ENCODE measurements around the gene ZNF558.

ZNF558 gene

DNA sequence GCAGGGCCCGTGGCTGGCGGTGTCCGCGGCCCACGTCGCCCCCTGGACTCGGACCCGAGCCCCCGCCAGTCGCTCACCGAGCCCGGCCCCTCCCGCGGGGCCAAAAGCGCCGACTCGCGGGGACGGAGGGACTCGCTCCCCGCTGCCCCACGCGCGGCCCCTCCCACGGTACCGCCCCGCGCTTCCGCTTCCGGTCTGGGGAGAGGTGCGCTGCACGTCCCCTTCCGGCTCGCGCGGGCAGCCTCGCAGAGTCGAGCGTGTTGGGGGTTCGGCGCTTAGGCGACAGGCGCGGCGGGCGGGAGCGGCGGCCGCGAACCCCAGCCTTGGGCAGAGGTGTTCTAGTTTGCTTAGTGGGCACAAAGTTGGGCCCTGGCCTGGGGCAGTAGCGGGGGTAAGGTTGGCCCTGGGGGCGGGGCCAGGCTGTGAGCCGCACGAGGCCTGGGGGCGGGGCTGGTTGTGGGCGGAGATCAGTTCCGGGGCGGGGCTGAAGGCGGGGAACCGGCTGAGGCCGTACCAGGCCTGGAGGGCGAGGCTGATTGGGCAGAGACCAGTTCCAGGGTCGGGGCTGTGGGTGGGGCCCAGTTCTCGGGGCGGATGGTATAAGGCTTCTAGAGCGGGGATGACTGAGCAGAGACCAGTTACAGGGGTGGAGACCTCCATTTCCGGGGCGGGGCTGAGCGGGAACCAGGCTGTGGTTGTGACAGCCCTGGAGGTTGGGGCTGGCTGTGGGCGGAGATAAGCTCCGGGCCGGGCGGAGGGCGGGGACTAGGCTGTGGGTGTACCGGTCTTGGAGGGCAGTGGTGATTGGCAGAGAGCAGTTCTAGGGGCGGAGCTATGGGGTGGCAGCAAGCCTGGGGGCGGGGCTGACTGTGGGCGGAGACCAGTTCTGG lies at the start of gene ZNF558, which contains the start of gene MBD3L1:
Gene ZNF558, minus strand, starts transcription at position 173 of the 890 bp plus-strand sequence. CDS start 9,645 bp downstream, outside the sequence.
Gene MBD3L1, plus strand, starts transcription at position 246 of the 890 bp plus-strand sequence. CDS start 10,302 bp downstream, outside the sequence.
- DNase-seq = peak; percentile 98

DNA sequence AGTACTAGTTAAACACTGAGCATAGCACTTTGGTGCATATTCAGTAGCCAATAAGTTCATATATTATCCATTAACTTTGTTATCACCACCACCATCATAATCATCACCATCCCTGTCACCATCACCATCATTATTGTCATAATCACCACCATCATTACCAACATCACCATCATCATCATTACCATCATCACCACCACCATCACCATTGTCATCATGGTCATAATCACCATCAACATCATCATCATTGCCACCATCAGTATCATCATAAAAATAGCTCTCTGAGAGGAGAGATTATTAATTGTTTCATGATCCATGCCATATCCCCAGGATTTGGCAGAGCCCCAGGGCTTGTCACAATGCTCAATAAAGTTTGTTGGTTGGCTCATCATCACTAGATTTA lies 49.4 kb upstream of the ZNF558 start:
- no peak for DNase-seq

DNA sequence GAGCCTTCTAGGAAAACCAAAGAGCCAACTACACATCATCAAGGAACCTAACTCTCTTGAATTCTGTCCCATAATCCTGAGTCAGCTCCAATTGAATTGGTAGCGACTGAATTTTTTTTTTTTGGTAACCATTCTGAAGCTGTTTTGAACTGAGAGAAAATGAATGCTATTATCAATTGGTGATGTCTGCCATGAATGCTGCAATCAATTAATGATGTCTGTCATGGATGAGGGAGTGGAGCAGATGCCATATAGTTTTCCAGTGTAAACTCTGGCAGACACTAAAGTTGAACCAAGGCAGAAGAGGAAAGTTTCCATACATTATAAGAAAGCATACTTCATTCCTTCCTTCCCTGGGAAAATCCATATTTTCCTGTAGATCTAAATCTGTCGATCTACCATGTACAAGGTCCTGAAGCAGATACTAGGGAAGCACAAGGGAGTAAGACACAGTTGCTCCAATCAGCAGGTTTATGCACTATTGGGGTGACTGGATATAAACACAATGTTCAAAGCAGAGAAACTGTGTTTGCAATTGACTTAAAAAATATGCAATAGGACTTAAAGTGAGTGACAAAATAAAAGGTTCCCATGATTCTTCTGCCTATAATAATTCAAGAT lies 48.9 kb upstream of the ZNF558 start:
- DNase-seq = no peak

DNA sequence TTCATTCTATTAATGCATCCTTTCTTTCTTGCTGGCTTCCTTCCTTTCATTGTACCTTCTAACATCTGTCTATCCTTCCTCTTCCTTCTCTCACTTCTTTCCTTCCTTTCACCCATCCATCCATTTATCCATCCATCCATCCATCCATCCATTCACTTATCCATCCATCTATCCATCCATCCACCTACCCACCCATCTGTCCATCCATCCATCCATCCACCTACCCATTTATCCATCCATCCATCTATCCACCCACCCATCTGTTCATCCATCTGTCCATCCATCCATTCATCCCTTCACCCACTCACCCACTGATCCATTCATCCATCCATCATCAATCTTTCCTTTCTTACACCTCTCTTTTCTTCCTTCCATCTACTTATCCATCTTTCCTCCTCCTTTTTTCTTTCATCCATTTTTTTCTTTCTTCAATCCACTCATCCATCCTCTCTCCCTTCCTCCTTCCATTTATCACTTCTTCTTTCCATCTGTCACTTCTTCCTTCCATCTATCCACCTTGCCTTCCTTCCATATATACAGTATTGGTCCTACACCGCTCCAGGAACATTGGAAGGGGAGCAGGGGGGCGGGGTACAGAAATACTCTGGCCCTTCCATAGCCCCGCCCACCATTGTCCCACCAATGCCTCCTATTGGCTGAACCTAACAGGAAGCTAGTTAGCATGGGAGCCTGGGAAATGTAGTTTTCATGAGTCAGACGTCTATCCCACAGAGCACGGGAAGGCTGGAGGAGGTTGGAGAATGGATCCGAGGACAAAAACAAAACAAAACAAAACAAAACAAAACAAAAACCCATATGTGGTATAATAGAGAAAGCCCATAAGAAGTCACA lies 46.0 kb upstream of the ZNF558 start:
- no peak for DNase-seq

DNA sequence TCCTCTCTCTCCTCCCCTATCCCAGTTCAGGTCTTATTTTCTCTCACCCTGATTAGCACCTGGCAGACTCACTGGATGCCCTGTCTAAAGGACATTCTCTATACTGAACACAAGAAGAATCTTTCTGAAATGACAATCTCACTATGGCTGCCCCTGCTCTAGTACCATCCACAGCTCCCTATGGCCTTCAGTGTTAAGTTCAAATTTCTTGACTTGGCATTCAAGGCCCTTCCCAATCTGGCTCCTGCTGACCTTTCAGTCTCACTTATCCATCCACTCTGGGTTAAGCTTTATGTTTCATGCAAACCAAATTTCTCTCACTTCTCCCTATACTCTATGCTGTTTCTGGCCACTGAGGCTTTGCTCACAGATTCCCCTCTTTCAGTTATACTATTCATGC lies 34.2 kb upstream of the ZNF558 start:
- DNase-seq = no peak

DNA sequence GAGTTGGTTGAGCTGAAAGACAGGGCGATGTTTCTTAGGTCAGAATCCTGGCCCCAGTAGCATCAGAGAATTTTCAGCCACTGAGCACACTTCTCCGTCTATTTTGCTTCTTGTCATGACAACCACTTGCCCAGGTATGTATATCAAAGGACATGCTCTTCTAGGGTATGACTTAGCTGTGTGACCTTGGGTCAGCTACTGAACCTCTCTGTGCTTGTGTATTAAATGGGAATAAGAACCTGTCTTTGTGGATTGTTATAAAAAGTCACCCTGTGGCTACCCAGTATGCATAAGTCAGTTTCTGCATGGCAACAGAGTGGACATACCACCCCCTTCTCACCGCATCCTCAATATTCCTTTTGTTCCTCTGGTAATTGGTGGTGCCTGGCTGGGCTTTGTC lies 26.2 kb upstream of the ZNF558 start:
- no peak for DNase-seq

DNA sequence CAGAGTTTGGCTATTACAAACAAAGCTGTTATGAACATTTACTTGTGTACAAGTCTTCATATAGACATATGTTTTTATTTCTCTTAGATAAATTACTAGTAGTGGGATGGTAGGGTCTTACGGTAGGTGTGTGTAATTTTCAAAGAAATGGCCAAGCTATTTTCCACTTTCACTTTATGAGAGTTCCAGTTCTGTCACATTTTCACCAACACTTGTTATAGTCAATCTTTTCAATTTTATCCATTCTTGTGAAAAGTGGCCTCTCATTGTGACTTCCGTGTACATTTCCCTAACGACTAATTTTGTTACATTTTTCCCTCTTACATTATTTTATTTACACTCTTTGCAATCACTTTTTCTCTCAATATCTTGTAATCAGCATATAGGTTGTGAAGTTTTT lies 18.4 kb upstream of the ZNF558 start:
- DNase-seq = no peak

DNA sequence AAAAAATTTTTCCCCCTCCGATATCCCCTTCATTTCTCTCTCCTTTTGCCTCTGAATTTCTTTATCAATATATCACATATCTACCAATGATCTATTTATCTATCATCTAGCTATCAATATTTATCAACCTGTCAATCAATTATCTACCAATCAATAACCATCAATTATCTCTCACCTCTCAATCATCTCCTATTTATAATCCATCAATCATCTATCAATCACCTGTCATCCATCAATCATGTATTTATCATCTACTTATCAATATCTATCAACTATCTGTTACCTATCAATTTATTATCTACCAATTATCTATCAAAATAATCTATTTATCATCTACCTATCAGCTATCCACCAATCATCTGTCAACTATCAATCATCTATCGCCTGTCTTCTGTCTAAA lies 17.1 kb upstream of the ZNF558 start:
- no peak for DNase-seq

DNA sequence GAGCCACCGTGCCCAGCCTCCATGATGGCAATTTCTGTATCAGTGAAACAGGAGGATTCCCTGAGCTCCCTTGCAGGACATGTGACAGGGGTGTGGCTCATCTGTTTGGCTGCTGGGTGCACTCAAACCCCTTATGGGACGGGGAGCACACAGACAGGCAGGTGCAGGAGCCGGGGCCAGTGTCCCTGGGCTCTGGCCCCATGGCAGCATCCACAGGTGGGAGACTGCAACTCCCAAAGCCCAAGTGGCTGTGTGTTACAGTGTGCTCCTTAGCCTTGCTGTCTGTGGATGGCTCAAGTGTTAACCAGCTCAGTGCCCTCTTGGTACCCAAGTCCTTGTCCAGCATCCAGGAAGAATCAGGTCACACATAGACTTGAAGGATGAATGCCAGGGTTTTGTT lies 14.7 kb upstream of the ZNF558 start:
- no peak for DNase-seq

DNA sequence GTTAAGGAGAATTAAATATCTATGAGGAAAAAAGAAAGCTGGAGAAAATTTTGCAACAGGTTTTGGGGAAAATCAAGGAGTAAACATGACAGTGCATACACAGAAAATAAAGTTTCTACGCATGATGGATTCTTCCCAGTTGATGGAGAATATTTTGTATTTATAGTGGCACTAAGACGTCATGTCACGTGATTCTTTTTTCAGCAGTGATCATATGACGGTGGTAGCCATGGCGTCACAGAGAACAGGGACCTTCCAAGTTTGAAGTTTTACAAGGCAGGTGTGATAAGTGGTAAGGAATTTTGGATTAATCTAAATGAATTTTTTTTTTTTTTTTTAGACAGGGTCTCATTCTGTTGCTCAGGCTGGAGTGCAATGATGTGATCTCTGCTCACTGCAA lies 8.6 kb upstream of the ZNF558 start:
- no peak for DNase-seq

DNA sequence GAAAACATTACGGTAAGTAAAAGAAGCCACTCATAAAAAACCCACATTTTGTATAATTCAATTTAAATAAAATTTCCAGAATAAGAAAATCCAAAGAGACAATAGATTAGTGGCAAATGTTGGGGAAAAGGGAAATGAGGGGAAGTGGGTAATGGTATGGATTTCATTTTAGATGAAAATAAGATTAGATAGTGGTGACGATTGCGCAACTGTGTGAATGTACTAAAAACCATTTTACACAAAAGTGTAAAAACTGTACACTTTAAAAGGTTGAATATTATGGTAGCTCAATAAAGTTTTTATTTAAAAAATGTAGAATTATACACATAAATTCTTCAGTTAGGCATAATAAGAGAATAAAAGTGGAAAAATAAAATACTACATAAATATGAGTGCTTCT lies 3.8 kb upstream of the ZNF558 start:
- DNase-seq = no peak

DNA sequence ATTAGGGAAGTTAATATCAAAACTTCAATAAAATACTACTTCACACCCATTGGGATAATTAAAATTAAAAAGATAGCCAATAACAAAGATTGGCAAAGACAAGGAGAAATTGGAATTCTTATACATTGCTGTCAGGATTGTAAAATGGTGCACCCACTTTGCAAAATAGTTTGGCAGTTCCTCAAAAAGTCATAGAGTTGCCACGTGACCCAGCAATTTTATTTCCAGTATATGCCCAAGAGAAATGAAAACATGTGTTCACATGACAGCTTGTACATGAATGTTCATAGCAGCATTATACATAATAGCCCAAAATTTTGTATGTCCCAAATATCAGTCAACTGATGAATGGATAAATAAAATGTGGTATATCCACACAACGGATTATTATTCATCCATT lies 3.3 kb upstream of the ZNF558 start:
- no peak for DNase-seq

DNA sequence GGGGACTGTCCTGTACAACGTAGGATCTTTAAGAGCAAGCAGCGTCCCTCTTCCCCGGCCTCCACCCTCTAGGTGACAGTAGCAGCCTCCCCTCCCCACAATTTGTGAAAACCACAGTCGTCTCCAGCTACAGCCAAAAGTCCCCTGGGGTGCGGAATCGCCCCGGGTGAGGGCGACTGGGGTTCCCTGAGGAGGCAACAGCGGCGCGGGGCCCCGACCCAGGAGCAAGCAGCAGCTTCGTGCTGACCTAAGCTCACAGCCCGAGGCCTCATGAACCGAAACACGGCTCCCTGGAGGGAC lies 322 bp downstream of the ZNF558 start:
- no peak for DNase-seq

DNA sequence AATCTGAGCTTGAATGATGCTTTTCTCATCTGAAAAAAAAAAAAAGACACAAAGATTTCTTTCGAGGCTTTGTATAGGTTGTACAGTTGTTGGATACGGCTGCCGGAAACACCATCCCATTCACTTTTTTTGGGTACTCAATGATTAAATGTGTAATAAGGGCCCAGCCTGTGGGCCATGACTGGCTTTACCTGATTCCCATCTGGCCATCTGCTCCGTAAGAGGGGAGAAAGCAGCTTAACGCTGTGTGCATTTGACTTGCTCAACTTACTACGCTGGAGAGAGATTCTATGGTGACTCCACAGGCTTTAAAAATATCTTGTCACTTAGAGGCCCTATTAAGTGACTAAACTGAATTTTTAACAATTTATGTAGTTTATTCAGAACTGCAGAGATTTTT lies 731 bp downstream of the ZNF558 start:
- peak; percentile 29 for DNase-seq

DNA sequence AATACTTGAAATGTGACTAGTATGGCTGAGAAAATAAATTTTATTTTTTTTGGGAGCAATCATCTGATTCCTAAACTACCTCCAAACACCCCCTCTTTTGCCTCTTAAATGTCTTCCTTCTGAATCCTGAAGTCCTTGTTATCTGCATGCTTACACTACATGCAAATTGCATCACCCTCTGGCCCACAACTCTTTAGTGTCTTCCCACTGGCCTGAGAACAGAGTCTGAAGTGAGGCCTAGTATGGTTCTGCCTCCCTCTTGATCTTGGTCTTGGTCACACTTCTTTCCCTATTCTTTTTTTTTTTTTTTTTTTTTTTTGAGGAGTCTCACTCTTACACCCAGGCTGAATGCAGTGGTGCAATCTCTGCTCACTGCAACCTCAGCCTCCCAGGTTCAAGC lies 4.8 kb downstream of the ZNF558 start:
- DNase-seq = no peak

DNA sequence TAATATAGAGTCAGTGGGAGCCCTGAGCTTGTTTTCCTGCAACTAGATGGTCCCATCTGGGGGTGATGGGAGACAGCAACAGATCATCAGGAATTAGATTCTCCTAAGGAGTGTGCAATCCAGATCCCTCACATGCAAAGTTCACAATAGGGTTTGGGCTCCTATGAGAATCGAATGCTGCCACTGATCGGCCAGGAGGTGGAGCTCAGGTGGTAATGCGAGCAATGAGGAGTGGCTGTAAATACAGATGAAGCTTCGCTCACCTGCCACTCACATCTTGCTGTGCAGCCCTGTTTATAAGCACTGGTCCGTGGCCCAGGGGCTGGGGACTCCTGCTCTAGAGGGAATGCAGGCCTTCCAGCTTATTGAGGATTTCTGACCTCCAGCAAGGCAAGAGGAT lies 5.7 kb downstream of the ZNF558 start:
- no peak for DNase-seq

DNA sequence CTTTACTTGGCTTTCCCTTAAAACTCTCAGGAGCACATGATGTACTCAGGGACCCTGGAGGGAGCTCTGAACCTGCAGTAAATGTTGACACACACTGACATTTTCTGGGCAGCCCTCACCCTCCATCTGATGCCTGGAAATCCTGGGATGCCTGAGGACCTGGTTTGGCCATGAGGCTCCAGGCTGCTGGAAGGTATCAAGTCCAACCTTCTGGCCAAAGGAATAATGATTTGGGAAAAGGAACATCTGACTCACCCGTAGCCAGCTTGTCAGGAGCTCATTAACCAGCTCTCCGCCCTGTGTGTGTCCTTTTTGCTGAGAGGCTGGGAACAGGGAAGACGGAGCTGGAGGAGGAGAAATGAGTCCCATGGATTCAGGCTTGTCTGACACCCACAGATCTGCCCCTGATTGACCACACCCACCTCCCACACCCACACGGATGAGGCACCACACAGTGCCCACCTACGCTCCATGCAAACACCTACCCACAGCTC lies 10.3 kb downstream of the ZNF558 start:
- DNase-seq = no peak

DNA sequence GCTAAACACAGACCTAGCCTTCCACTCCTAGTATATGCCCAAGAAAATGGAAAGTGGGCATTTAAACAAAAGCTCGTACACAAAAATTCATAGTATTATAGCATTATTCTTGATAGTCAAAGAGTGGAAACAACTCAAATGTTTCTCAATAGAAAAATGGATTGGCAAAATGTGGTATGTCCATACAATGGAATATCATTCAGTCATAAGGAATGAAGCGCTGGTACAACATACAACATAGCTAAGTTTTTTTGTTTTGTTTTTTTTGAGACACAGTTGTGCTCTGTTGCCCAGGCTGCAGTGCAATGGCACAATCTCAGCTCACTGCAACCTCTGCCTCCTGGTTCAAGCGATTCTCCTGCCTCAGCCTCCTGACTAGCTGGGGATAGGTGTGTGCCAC lies 11.9 kb downstream of the ZNF558 start:
- DNase-seq = no peak

DNA sequence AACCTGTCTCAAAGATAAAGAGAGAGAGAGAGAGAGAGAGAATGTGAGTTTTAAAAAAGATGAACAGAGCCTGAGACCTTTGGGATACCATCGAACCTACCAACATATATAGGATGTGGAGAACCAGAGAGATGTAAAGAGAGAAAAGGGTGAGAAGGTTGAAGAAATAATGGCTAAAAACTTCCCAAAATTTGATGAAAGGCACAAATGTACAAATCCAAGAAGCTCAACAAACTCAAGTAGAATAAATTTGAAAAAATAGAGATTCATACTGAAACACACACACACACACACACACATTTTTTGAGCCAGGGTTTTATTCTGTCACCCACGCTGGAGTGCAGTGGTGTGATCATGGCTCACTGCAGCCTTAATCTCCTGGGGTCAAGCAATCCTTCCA lies 16.3 kb downstream of the ZNF558 start:
- DNase-seq = no peak

DNA sequence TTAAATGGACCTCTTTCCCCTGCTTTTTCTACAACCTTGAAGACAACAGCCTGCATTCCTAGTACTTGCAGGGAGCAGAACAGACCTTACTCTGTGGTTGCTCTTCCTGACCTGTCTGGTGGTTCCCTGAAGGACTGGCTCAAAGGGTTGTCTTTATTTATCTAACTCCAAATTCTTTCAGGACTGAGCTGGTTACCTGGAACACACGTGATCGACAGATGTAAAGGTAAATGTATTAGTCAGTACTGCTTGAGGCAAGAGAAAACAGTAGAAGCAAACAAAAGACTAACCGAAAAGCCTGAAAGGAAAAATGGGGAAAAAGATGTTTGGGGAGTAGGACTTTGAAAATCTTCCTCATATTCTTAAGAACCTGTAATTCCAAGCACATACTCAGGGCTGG lies 17.9 kb downstream of the ZNF558 start:
- no peak for DNase-seq

DNA sequence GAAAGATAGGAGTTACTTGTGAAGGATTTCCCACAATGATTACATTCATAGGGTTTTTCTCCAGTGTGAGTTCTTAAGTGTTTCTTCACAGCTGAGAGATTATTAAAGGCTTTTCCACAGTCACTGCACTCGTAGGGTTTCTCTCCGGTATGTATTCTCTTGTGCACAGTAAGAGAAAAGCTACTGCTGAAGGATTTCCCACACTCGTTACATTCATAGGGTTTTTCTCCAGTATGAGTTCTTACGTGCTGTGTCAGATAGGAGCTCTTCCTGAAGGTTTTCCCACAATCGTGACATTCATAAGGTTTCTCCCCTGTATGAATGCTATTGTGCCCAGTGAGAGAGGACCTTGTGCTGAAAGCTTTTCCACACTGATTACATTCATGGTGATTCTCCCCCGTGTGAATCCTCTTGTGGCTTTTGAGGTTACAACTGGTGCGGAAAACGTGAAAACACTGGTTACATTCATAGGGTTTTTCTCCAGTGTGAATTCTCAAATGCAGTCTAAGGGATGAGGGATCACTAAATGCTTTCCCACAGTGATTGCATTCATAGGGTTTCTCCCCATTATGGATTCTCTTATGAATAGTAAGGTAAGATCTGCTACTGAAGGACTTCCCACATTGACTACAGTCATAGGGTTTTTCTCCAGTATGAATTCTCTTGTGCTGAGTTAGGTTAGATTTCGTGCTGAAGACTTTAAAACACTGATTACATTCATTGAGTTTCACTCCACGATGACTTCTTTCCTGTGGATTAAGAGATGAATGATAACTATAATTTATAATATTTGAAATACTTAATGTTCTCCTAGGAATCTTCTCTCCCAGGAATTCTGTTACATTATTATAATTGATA lies 20.6 kb downstream of the ZNF558 start:
- DNase-seq = no peak

DNA sequence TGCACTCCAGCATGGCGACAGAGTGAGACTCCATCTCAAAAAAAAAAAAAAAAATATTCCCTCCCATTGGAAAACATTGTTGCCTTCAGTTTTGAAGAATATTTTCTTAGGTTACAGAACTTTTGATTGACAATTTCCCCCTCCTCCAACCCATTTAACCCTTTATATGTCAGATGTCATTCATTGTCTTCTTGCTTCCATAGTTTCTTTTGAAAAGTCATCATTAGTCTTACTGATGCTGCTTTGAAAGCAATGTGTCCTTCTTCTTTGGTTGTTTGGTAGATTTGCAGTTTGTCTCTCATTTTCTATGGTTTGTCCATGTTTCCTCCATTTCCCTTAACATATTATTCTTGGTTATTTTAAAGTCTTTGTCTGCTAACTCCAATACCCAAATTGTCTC lies 25.4 kb downstream of the ZNF558 start:
- DNase-seq = no peak

DNA sequence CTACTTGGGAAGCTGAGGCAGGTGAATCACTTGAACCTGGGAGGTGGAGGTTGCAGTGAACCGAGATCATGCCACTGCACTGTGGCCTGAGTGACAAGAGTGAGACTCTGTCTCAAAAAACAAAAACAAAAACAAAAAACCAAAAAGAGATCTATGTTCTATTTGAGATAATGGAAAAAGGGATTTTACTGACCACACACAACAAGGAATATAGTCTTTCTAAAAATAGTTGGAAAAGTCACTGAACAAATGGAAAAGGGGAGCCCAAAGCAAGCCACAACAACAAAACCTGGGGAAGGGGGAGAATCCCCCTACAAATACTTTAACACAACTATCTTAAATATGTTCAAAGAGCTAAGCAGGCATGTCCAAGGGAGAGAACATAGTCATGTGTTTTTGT lies 37.3 kb downstream of the ZNF558 start:
- DNase-seq = no peak

Data from NCI-H69 (cell line).